D721Med (cell line): ENCODE measurements around the gene RAD23B.

Experiments
- DNase-seq: peaks from one replicate; pipeline ENCODE4 v3.0.0; 2011; ENCODE audit warnings: low spot score; ENCODE audit not compliant: insufficient read length
- FAIRE-seq: peaks from 2 replicates; lab custom pipeline; 2011; peaks lifted over from hg19 to GRCh38; lab: Jason Lieb, UNC
- TF ChIP-seq, protein P1 (sequence below): IDR thresholded peaks from 2 replicates; pipeline ENCODE4 v1.5.1; 2012; ENCODE audit warnings: mild to moderate bottlenecking, control low read depth; ENCODE audit not compliant: insufficient read depth; ENCODE audit errors: missing control alignments

The RAD23B gene

GRCh38 chr9:107284636-107285035 is 1.6 kb downstream of the RAD23B start:
- DNase-seq (no peak), FAIRE-seq (no peak)
- TF ChIP-seq, protein P1, sequence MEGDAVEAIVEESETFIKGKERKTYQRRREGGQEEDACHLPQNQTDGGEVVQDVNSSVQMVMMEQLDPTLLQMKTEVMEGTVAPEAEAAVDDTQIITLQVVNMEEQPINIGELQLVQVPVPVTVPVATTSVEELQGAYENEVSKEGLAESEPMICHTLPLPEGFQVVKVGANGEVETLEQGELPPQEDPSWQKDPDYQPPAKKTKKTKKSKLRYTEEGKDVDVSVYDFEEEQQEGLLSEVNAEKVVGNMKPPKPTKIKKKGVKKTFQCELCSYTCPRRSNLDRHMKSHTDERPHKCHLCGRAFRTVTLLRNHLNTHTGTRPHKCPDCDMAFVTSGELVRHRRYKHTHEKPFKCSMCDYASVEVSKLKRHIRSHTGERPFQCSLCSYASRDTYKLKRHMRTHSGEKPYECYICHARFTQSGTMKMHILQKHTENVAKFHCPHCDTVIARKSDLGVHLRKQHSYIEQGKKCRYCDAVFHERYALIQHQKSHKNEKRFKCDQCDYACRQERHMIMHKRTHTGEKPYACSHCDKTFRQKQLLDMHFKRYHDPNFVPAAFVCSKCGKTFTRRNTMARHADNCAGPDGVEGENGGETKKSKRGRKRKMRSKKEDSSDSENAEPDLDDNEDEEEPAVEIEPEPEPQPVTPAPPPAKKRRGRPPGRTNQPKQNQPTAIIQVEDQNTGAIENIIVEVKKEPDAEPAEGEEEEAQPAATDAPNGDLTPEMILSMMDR = no peak

DNA sequence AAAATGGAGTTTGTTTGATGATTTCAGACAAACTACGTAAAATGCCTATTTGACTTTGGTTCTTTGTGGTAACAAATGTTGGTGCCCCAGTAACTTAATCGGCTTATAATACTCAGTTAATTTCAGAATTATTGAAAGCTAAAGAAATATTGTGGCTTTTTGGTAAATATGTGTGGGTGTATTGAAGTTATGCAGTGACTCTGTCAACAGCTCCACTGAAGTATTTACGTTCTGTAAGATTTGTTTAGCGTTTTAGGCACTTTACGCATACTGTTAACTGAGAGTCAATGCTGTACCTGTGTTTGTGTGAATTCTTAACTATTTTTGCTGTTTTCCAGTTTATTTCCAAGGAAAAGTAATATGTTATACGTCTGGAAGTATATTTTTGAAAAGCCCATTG is 2.2 kb downstream of the RAD23B start:
- TF ChIP-seq, protein P1 = no peak
- no peak for FAIRE-seq
- DNase-seq = no peak

GRCh38 chr9:107286057-107286456 is 3.0 kb downstream of the RAD23B start:
- TF ChIP-seq, protein P1 = no peak
- DNase-seq = no peak
- no peak for FAIRE-seq

- DNase-seq = no peak
- no peak for FAIRE-seq
- TF ChIP-seq, protein P1 = no peak
Measured at GRCh38 chr9:107288701-107289100, 5.6 kb downstream of the RAD23B start.

DNA sequence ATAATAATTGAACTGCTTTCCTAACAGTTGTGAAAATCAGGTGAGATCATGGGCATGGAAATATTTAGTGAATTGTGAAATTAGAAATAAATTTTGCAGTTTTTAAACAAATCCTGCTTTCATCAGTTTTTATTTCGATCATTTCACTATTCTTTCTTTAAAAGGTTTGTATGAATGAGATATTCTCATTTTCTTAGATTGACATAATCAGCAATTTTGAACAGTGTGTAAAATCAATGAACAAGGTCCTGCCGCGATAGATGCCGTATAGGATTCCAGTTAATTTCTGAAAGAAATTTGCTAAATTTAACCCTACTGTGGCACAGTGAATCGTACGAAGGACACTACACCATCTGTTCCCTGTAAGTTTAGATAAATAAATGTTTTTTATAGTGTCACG is 7.5 kb downstream of the RAD23B start:
- FAIRE-seq (no peak), DNase-seq (no peak)
- TF ChIP-seq, protein P1 = no peak

GRCh38 chr9:107292821-107293542 is 9.9 kb downstream of the RAD23B start:
- TF ChIP-seq, protein P1 = no peak
- FAIRE-seq (no peak), DNase-seq (no peak)

DNA sequence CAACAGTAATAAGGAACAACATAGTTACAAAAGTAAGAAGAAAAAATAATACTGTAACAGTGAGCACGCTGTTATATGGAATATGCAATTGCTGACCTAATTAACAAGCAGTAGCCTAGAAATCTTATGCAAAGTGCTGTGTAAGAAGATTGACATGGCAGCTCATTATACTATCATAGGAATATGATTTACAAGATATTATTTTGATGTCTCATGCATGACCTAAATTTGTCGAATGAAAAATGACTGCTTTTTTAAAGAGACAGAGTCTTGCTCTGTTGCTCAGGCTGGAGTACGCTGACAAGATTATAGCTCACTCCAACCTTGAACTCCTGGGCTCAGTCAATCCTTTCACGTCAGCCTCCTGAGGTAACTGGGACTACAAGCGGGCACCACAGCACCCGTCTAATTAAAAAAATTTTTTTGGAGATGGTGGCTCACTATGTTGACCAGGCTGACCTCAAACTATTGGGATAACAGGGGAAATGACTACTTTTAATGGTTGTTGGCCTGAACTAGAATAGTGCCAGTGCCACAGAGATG is 10.5 kb downstream of the RAD23B start:
- FAIRE-seq (no peak), DNase-seq (no peak)
- TF ChIP-seq, protein P1 = no peak
